Fibroblast of lung (primary cell): ENCODE measurements around the gene MIS18BP1.
"Not testable (repeated sequence)": the region's sequence is repeated elsewhere in the genome, so short reads cannot be mapped to it uniquely, and the experiment has no call there.

ENCODE experiments used
- CTCF ChIP-seq, 2 donors: IDR thresholded peaks in 1 of 2; conservative IDR thresholded peaks in 1 of 2; 1 replicate in 1 of 2; 2 replicates in 1 of 2; pipeline ENCODE4 v1.5.1; 2011 to 2012; ENCODE audit warnings: low read length in 2 of 2, control low read depth in 1 of 2, inconsistent platforms in 1 of 2, low read depth in 1 of 2, mild to moderate bottlenecking in 1 of 2
- EZH2 ChIP-seq: IDR thresholded peaks from 2 replicates; pipeline ENCODE4 v1.5.1; 2012; ENCODE audit warnings: low read length, control low read depth, mild to moderate bottlenecking; ENCODE audit errors: missing control alignments

GRCh38 chr14:45213716-45214115 lies 39.3 kb downstream of the MIS18BP1 start:
- not testable (repeated sequence) for TF ChIP-seq CTCF (conservative IDR thresholded peaks at IDR 0.05 in 1 of 2, IDR thresholded peaks at IDR 0.05 in 1 of 2; ENCODE audit: low read depth in 1 of 2, low read length in 2 of 2); EZH2
